ENCODE results near the gene CD28. TPM values are rescaled to one million over a fixed set of nuclear protein-coding genes. Genes with fewer than 3 reads are reported as not detected.

CD28 gene
- total RNA-seq: not detected in 2 replicates

GRCh38 chr2:203706403-203706802 lies at the start of gene CD28:
TSS of gene CD28 (plus strand) at chr2:203706639. CDS start at chr2:203706697, 58 bp downstream.

Other genes starting within 250 kb of the CD28 start
- gene RAPH1, start 171.3 kb upstream of the CD28 start, total RNA-seq: 24.9 and 25.4 TPM in 2 replicates
- gene CTLA4, start 161.1 kb downstream of the CD28 start, total RNA-seq: not detected in 2 replicates
- not detected in 2 replicates for gene ICOS, start 230.1 kb downstream of the CD28 start, total RNA-seq